Endothelial cell (in vitro differentiated cells): ENCODE results near the gene MRPL36. TPM values are rescaled to one million over a fixed set of nuclear protein-coding genes. Genes with fewer than 3 reads are reported as not detected.

Experiments used
- DNase-seq: peaks from one replicate; pipeline ENCODE4 v3.0.0; 2021; ENCODE audit warnings: low spot score
- H3K27ac Mint-ChIP-seq: one replicate; pipeline ENCODE4 v1.8.0; 2021; ENCODE audit warnings: mixed read lengths, inconsistent platforms; ENCODE audit not compliant: unreplicated experiment
- H3K27me3 Mint-ChIP-seq: one replicate; pipeline ENCODE4 v1.8.0; 2021; ENCODE audit warnings: mild to moderate bottlenecking, moderate library complexity, mixed read lengths, inconsistent platforms; ENCODE audit not compliant: unreplicated experiment
- H3K36me3 Mint-ChIP-seq: one replicate; pipeline ENCODE4 v1.8.0; 2021; ENCODE audit warnings: mild to moderate bottlenecking, low read depth, mixed read lengths, inconsistent platforms; ENCODE audit not compliant: unreplicated experiment
- H3K4me1 Mint-ChIP-seq: one replicate; pipeline ENCODE4 v1.8.0; 2021; ENCODE audit warnings: mild to moderate bottlenecking, mixed read lengths, inconsistent platforms; ENCODE audit not compliant: unreplicated experiment
- H3K4me3 Mint-ChIP-seq: one replicate; pipeline ENCODE4 v1.8.0; 2021; ENCODE audit warnings: mild to moderate bottlenecking, mixed read lengths, inconsistent platforms; ENCODE audit not compliant: unreplicated experiment
- H3K9me3 Mint-ChIP-seq: one replicate; pipeline ENCODE4 v1.8.0; 2021; ENCODE audit warnings: mixed read lengths, inconsistent platforms; ENCODE audit not compliant: unreplicated experiment
- total RNA-seq: library from RNA; stranded (reverse); fragmentation: NEBNext Ultra II Directional; extraction: Animal tissue kit (Norgen Biotek cat#: 25700); gene quantifications from one replicate; pipeline ENCODE4 v1.2.1, GENCODE V29; 2021; ENCODE audit not compliant: unreplicated experiment
- TF ChIP-seq, protein P1 (sequence below): fragments of 200-600 bp; sonication (generic); IDR thresholded peaks from one replicate; pipeline ENCODE4 v1.5.0; 2021; ENCODE audit warnings: antibody characterized with exemption; ENCODE audit not compliant: unreplicated experiment

Gene MRPL36
- total RNA-seq, 1 donor from 2014 or later, result 32.5 TPM

DNA sequence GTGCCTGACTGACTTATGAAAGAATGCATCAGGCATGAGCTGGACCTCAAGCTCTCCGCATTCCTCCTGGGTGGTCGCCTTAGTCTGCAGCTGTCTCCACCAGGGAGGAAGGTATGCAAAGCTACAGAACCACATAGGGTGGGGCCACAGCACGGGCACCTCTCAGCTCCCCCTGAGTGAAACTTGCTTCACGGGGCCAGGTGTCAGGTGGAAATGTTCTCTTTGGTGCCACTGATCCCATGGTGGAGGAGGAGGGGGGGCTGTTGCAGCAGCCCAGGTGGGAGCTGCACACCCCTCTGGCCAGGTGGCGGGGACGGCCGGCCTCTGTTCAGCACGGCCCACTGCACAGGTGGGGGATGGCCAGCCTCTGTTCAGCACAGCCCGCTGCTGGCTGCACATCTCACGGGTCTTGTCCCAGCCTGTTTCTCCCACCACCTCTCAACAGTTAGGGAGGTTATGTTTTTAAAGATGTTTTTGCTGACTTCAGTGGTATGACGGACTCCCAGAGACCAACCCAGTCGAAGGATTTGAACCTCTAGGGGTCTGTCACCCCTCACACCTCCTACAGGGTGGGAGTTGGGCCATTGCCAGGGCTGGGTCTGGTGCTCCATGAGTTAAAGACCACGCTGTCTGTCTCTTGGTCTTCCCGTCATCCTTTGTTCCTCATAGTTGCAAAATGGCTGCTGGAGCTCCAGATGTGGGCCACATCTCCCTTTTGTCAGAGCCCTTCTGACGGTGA is 34.3 kb downstream of the MRPL36 start:
- Mint-ChIP-seq H3K9me3 (no peaks in the 10 kb centered on the region), H3K36me3 (no peaks in the 10 kb centered on the region), H3K4me1 (no peaks in the 10 kb centered on the region), H3K27ac (no peak overlapping the region), H3K4me3 (no peak overlapping the region), H3K27me3 (peaks cover 4% of the 10 kb centered on the region)
- no peak for DNase-seq
- TF ChIP-seq, protein P1, sequence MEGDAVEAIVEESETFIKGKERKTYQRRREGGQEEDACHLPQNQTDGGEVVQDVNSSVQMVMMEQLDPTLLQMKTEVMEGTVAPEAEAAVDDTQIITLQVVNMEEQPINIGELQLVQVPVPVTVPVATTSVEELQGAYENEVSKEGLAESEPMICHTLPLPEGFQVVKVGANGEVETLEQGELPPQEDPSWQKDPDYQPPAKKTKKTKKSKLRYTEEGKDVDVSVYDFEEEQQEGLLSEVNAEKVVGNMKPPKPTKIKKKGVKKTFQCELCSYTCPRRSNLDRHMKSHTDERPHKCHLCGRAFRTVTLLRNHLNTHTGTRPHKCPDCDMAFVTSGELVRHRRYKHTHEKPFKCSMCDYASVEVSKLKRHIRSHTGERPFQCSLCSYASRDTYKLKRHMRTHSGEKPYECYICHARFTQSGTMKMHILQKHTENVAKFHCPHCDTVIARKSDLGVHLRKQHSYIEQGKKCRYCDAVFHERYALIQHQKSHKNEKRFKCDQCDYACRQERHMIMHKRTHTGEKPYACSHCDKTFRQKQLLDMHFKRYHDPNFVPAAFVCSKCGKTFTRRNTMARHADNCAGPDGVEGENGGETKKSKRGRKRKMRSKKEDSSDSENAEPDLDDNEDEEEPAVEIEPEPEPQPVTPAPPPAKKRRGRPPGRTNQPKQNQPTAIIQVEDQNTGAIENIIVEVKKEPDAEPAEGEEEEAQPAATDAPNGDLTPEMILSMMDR, result no peak

DNA sequence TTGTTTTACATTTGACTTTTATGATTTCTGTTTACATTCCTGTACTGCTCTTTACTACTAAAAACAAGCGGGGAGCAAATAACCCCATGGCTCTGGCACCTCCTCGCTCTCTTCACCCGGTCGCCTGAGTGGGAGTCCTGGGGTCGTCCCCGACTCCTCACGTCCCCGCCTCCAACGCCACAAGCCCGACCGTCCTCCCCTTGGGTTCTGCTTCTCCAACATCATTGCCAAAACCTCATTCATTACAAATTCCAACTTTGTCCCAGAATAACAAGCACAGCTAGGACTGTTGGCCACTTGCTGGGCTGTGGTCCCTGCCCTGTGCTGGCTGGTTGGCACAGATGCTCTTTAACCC is 35.1 kb downstream of the MRPL36 start:
- peaks cover 4% of the 10 kb centered on the region for H3K27me3 Mint-ChIP-seq
- no peak overlapping the region for H3K27ac Mint-ChIP-seq
- no peaks in the 10 kb centered on the region for H3K36me3 Mint-ChIP-seq
- no peak for DNase-seq
- no peaks in the 10 kb centered on the region for H3K9me3 Mint-ChIP-seq
- TF ChIP-seq, protein P1, result no peak
- H3K4me3 Mint-ChIP-seq, result no peak overlapping the region
- H3K4me1 Mint-ChIP-seq, result no peaks in the 10 kb centered on the region

DNA sequence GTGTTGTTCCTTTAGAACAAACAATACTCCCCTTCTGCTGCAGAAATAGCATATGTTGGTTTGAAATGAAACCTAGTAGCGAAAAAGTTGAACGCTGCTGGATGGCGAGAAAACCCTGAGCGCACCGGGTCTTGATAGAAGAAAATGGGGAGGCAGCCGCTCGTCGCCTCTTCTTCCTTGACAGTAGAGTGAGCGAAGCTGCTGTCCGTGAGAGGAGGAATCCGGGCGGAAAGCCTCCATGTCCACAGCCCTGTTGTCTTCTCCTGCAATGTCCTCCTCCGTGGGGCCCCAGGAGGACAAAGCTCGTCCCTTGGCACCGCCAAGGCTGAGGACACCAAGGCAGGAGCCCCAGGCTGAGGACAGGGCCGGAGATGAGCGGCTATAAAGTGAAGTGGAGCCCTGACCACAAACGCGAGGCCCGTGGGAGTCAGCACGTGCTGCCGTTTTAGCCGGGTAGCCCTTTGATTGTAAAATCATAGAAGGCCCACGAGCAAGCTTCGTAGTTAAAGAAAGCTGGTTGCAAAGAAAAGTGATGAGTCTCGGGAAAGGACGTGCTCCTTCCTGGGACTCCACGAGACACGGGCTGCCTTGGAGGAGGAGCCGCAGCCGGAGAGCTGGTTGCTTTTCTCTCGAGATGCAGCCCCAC is 35.6 kb downstream of the MRPL36 start:
- H3K9me3 Mint-ChIP-seq, result no peaks in the 10 kb centered on the region
- no peaks in the 10 kb centered on the region for H3K4me1 Mint-ChIP-seq
- H3K27ac Mint-ChIP-seq, result no peak overlapping the region
- TF ChIP-seq, protein P1, result no peak
- no peaks in the 10 kb centered on the region for H3K36me3 Mint-ChIP-seq
- H3K27me3 Mint-ChIP-seq, result peaks cover 4% of the 10 kb centered on the region
- H3K4me3 Mint-ChIP-seq, result no peak overlapping the region
- no peak for DNase-seq

DNA sequence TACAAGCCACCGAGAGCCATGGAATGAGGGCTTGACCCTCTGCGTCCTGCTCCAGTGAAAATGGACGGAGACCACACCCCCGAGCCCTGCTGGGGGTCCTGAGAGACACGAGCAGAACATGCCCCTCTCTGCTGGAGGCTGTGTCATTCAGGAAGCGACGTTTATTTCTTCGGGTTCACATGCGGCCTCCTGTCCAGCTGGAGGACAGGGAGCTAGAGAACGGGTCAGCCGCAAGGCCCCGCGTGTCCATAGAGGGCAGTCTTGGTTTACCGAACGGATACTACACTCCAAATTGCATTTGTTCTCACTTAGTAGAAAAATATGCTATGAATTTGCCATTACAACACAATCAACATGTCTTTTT is 36.1 kb downstream of the MRPL36 start:
- Mint-ChIP-seq H3K27me3 (peaks cover 4% of the 10 kb centered on the region), H3K4me1 (no peaks in the 10 kb centered on the region), H3K36me3 (no peaks in the 10 kb centered on the region), H3K27ac (no peak overlapping the region), H3K4me3 (no peak overlapping the region), H3K9me3 (no peaks in the 10 kb centered on the region)
- TF ChIP-seq, protein P1, result no peak
- DNase-seq, result peak; percentile 66

DNA sequence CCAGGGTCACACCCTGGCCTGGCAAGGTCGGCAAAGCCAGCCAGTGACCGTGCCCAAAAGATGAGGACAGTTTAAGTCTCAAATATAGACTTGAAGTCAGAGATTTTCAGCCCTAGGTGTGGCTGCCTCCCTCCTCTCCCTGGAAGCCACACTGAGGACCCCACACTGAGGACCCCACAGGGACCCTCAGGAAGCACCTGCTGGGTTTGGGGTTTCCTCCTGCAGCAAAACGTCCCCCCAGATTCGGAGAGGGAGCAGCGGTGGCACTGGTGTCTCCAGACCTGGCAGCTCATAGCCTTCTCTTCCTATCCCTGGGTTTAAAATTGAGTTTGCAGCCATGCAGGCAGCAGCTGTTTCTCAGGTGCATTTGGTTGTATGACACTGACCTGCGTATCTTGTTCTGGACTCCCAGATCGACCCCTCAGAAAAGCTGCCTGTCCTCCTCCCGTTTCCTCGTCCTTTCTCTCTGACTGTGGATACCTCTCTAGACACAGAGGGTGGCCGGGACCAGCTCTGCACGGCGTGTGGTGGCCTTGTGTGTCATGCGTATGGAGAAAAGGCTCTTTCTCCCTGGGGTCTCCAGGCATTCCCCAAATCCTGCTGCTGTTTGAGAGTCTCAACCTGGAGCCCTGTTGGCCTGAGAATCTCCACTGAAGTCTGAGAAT is 36.6 kb downstream of the MRPL36 start:
- Mint-ChIP-seq H3K4me1 (no peaks in the 10 kb centered on the region), H3K27ac (no peak overlapping the region), H3K9me3 (no peaks in the 10 kb centered on the region), H3K36me3 (no peaks in the 10 kb centered on the region), H3K4me3 (no peak overlapping the region), H3K27me3 (peaks cover 4% of the 10 kb centered on the region)
- no peak for DNase-seq
- TF ChIP-seq, protein P1, result no peak
